Thyroid gland (tissue), 4 donors: ENCODE data around the gene MPP3. TPM values are rescaled to one million over a fixed set of nuclear protein-coding genes. Genes with fewer than 3 reads are reported as not detected.

Experiments
- DNase-seq, 2 donors: peaks; one replicate each; pipeline ENCODE4 v3.0.0-alpha.2; 2019
- H3K27ac ChIP-seq, 3 donors: fragments of 200-600 bp; sonication (generic); 1 replicate in 2 of 3; 2 replicates in 1 of 3; pipeline ENCODE4 v1.5.1; 2016 to 2019; ENCODE audit warnings: mild to moderate bottlenecking in 1 of 3, moderate library complexity in 1 of 3
- H3K27me3 ChIP-seq: fragments of 200-600 bp; sonication (generic); one replicate; pipeline ENCODE4 v1.5.1; 2019
- H3K36me3 ChIP-seq, 2 donors: fragments of 200-600 bp; sonication (generic); one replicate each; pipeline ENCODE4 v1.5.1; 2016 to 2019
- H3K4me1 ChIP-seq, 2 donors: fragments of 200-600 bp; sonication (generic); one replicate each; pipeline ENCODE4 v1.5.1; 2017 to 2019
- H3K4me3 ChIP-seq, 3 donors: fragments of 200-600 bp; sonication (generic); replicated peaks in 1 of 3; 1 replicate in 2 of 3; 2 replicates in 1 of 3; pipeline ENCODE4 v1.5.1; 2016; ENCODE audit warnings: mild to moderate bottlenecking in 1 of 3
- H3K9me3 ChIP-seq: fragments of 200-600 bp; sonication (generic); one replicate; pipeline ENCODE4 v1.5.1; 2017
- POLR2A ChIP-seq, 2 donors: fragments of 450-650 bp; IDR thresholded peaks; one replicate each; pipeline ENCODE4 v1.6.1; 2017; ENCODE audit warnings: antibody characterized with exemption in 2 of 2, mild to moderate bottlenecking in 2 of 2, moderate library complexity in 1 of 2
- WGBS, 2 donors: methylation state at CpG; one replicate each; pipeline ENCODE4 v1.1.5; 2017; 5-methylcytosine and 5-hydroxymethylcytosine counted together
- intact Hi-C: fragments of 100-400 bp; cut with DNase I; formaldehyde crosslinking; loops from one replicate; pipeline ENCODE4 v1.15.1; 2023
- total RNA-seq, 4 donors: library from RNA; depleted of rRNA; stranded (reverse); fragments of >200 nt; gene quantifications; one replicate each; pipeline ENCODE4 v1.2.3, GENCODE V29; 2016
- TF ChIP-seq, protein P1 (sequence below), 6 experiments: fragments of 200-600 bp in 3 of 6; fragments of 450-650 bp in 3 of 6; sonication (generic) in 3 of 6; IDR thresholded peaks; one replicate each; pipeline ENCODE4 v1.5.1; 2016 to 2019; ENCODE audit warnings: antibody characterized with exemption in 6 of 6, mild to moderate bottlenecking in 2 of 6, inconsistent platforms in 1 of 6, moderate library complexity in 1 of 6

The MPP3 gene
- total RNA-seq, 4 donors from 2014 or later, result 7.1 to 20.5 (median 15.4) TPM

DNA sequence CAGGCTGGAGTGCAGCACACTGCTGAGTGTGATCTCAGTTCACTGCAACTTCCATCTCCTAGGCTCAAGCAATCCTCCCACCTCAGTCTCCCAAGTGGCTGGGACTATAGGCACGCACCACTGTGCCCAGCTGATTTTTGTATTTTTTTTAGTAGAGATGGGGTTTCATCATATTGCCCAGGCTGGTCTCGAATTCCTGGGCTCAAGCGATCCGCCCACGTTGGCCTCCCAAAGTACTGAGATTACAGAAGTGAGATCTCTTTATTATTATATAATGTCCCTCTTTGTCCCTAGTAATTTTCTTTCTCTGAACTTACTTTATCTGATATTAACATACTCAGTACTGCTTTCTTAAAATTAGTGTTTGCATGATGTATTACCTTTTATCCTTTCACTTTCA is 44.4 kb downstream of the MPP3 start:
- WGBS, 2 donors, result 86 to 90% methylated on average over 5 of the region's 5 CpGs
- no peaks in the 10 kb centered on the region for H3K36me3 ChIP-seq
- no peak for DNase-seq
- H3K4me1 ChIP-seq, result peaks cover 0 to 6% of the 10 kb centered on the region in 2 donors
- H3K27me3 ChIP-seq, result no peaks in the 10 kb centered on the region
- intact Hi-C loops, result no loop called here
- no peaks in the 10 kb centered on the region for H3K9me3 ChIP-seq
- no peak overlapping the region for H3K4me3 ChIP-seq
- H3K27ac ChIP-seq, result no peak overlapping the region
- TF ChIP-seq POLR2A (IDR thresholded peaks at IDR 0.05), result no peak
- TF ChIP-seq, protein P1, sequence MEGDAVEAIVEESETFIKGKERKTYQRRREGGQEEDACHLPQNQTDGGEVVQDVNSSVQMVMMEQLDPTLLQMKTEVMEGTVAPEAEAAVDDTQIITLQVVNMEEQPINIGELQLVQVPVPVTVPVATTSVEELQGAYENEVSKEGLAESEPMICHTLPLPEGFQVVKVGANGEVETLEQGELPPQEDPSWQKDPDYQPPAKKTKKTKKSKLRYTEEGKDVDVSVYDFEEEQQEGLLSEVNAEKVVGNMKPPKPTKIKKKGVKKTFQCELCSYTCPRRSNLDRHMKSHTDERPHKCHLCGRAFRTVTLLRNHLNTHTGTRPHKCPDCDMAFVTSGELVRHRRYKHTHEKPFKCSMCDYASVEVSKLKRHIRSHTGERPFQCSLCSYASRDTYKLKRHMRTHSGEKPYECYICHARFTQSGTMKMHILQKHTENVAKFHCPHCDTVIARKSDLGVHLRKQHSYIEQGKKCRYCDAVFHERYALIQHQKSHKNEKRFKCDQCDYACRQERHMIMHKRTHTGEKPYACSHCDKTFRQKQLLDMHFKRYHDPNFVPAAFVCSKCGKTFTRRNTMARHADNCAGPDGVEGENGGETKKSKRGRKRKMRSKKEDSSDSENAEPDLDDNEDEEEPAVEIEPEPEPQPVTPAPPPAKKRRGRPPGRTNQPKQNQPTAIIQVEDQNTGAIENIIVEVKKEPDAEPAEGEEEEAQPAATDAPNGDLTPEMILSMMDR (IDR thresholded peaks at IDR 0.05), result no peak

DNA sequence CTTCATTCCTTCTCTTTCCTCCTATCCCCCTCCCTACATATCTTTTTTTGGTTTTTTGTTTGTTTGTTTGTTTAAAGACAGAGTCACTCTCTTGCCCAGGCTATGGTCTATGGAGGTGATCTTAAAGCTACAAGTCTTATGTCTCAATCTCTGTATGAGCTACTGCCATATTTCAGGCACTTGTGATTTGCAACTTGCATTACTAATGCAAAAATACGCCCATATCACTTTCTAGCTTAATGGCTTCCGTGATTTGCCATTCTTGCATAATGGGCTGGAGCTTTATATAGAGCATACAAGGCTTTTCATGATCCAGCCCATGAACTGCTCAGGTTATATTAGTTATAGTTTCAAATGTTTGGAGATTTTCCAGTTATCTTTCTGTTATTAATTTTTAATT is 45.2 kb downstream of the MPP3 start:
- Histone ChIP-seq H3K4me1 (peaks cover 0 to 6% of the 10 kb centered on the region in 2 donors), H3K27ac (no peak overlapping the region), H3K27me3 (no peaks in the 10 kb centered on the region), H3K36me3 (no peaks in the 10 kb centered on the region), H3K4me3 (no peak overlapping the region), H3K9me3 (no peaks in the 10 kb centered on the region)
- whole genome bisulfite sequencing, 2 donors, result 83 to 90% methylated on average over 2 of the region's 2 CpGs
- intact Hi-C loops, result no loop called here
- TF ChIP-seq POLR2A (IDR thresholded peaks at IDR 0.05), result no peak
- TF ChIP-seq, protein P1 (IDR thresholded peaks at IDR 0.05), result no peak
- no peak for DNase-seq

DNA sequence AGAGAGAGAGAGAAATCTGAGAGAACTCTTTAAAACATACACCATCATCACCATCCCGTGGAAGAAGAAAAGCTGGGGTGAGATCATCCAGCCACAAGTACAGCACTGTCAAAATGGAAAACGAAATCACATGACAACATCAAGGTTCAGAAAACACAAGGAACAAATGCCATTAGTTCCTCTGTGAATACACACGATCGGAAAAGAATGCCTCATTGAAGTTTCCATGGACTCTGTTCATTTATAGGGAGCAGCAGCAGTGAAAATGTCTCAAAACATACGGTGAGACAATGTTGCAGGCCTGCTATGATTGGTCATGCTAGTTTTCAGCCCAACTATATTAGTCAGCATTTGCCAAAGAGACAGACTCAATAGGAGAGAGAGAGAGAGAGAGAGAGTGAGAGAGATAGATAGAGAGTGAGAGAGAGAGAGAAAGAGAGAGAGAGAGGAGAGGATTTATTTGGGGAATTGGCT is 48.3 kb downstream of the MPP3 start:
- TF ChIP-seq POLR2A (IDR thresholded peaks at IDR 0.05), result no peak
- TF ChIP-seq, protein P1 (IDR thresholded peaks at IDR 0.05), result no peak
- Histone ChIP-seq H3K4me3 (no peak overlapping the region), H3K27ac (no peak overlapping the region), H3K4me1 (peaks cover 0 to 6% of the 10 kb centered on the region in 2 donors), H3K36me3 (no peaks in the 10 kb centered on the region), H3K9me3 (no peaks in the 10 kb centered on the region), H3K27me3 (no peaks in the 10 kb centered on the region)
- 67 to 68% methylated on average over 5 of the region's 5 CpGs for WGBS, 2 donors
- intact Hi-C loops, result loop anchor here (5.0 kb wide), 1 partner anchor 48 kb away; the partner anchor contains the start of gene MPP3
- DNase-seq, result no peak

DNA sequence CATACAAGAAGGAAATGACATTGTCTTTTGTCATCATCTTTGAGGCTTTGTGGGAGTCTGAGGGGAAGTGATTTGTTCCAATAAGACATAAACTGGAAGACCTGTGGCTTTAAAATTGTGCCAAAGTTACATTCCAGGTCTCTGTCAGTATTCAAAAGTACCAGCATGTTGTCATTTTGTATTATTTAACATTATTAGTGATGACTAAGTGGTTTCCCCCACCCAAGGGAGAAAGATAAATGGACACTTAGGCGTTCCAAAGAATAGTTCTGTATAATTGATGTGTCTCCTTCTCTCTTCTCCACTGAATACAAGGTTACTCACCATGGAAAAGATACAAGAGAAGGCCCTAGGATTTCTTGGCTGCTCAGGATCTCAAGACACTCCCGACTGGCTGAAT is 48.9 kb downstream of the MPP3 start:
- TF ChIP-seq, protein P1 (IDR thresholded peaks at IDR 0.05), result no peak
- TF ChIP-seq POLR2A (IDR thresholded peaks at IDR 0.05), result no peak
- intact Hi-C loops, result loop anchor here (5.0 kb wide), 1 partner anchor 48 kb away; the partner anchor contains the start of gene MPP3
- H3K27ac ChIP-seq, result no peak overlapping the region
- WGBS, 2 donors, result 74 to 83% methylated on average over 2 of the region's 2 CpGs
- no peaks in the 10 kb centered on the region for H3K27me3 ChIP-seq
- DNase-seq, result no peak
- H3K36me3 ChIP-seq, result no peaks in the 10 kb centered on the region
- H3K4me1 ChIP-seq, result peaks cover 0 to 11% of the 10 kb centered on the region in 2 donors
- H3K9me3 ChIP-seq, result no peaks in the 10 kb centered on the region
- H3K4me3 ChIP-seq, result no peak overlapping the region

DNA sequence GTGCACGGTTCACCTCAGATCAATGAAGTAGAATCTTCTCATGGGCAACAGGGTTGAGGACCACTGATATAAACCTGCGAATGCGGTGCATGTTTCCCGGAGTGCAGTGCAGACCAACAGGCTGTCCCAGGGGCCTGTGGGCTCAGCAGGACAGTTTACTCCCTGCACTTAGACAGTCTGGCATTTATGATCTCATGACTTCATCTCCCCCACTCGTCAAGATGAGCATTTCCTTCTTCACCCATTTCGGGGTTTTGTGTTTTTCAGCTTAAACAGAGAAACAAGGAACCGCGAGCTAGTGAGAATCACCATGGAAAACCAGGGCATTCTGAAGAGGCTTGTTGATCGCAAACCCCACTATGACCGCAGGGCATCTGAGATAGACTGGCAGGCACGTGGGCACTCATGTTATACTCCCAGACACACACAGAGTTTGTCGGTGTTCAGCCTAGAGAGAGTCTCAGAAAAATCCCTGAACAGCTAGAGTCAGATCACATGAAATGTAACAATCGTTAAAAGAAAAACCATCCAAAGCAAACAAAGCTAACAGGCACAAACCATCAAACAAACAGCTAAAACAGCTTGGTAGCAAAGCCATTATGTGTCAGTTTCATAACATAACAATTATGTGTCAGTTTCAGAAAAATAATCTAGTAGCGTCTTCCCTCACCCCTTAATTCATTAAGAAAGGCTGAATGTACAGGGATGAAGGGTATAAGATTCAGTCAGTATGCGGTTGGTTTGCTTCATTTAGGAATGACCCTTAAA is 49.8 kb downstream of the MPP3 start:
- Histone ChIP-seq H3K4me3 (no peak overlapping the region), H3K9me3 (no peaks in the 10 kb centered on the region), H3K4me1 (peaks cover 0 to 11% of the 10 kb centered on the region in 2 donors), H3K27ac (no peak overlapping the region), H3K27me3 (no peaks in the 10 kb centered on the region), H3K36me3 (no peaks in the 10 kb centered on the region)
- DNase-seq, result no peak
- TF ChIP-seq POLR2A (IDR thresholded peaks at IDR 0.05), result no peak
- TF ChIP-seq, protein P1 (IDR thresholded peaks at IDR 0.05), result no peak
- 81 to 86% methylated on average over 15 of the region's 15 CpGs for WGBS, 2 donors
- intact Hi-C loops, result loop anchor here (5.0 kb wide), 1 partner anchor 49 kb away; the partner anchor contains the start of gene MPP3
